ENCODE data around the gene EXOSC7.
"Not testable (repeated sequence)": the region's sequence is repeated elsewhere in the genome, so short reads cannot be mapped to it uniquely, and the experiment has no call there.

EXOSC7 gene

DNA sequence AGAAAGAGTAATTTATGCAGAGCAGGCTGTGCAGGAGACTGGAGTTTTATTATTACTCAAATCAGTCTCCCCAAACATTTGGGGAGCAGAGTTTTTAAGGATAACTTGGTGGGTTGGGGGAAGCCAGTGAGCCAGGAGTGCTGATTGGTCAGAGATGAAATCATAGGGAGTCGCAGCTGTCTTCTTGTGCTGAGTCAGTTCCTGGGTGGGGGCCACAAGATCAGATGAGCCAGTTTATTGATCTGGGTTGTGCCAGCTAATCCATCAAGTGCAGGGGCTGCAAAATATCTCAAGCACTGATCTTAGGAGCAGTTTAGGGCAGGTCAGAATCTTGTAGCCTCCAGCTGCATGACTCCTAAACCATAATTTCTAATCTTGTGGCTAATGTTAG, 77.8 kb downstream of the EXOSC7 start:
- H3K4me3 ChIP-seq (ENCODE audit: low read depth, low read length), result not testable (repeated sequence)

DNA sequence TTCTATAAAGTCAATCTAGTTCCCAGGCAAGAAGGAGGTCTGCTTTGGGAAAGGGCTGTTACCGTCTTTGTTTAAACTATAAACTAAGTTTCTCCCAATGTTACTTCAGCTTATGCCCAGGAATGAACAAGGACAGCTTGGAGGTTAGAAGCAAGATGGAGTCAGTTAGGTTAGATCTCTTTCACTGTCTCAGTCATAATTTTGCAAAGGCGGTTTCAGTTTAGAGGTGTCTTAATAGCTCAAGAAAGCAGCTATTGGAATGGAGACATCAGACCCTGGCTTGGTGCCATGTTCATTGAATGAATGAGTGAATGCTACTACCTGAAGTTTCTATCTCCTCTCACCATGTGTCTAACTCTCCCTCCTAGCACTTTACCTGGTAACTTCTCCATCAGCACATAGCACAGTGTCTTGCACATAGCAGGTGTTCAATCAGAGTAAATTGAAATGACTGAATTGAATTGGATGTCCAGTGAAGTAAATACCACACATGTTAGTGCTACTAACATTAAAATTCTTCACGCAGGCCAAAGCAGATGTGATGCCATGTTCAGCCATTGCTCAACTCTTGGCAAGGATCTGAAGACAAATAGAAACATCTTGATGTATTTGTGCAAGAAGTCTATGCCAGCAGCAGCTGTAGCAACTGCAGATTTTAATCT, 78.3 kb downstream of the EXOSC7 start:
- H3K4me3 ChIP-seq (ENCODE audit: low read depth, low read length), result no peak overlapping the region

DNA sequence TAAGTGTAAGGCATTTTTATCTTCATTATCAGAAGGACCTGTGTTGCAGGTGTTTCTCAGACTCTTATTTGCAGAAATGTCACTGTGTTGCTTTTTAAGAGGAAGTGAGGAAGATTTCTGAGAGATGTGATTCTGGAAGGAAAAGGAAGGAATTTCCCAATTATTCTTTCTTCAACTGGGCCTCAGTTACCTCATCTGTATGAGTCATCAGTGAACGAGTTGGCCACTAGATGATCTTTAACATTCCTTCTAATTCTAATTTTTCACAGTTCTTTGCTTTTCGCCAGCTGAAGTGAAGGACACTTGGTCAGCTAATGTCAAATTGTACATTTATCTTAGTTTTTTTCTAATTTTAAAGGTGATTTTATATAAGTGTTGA, 79.0 kb downstream of the EXOSC7 start:
- H3K4me3 ChIP-seq (ENCODE audit: low read depth, low read length), result no peak overlapping the region

DNA sequence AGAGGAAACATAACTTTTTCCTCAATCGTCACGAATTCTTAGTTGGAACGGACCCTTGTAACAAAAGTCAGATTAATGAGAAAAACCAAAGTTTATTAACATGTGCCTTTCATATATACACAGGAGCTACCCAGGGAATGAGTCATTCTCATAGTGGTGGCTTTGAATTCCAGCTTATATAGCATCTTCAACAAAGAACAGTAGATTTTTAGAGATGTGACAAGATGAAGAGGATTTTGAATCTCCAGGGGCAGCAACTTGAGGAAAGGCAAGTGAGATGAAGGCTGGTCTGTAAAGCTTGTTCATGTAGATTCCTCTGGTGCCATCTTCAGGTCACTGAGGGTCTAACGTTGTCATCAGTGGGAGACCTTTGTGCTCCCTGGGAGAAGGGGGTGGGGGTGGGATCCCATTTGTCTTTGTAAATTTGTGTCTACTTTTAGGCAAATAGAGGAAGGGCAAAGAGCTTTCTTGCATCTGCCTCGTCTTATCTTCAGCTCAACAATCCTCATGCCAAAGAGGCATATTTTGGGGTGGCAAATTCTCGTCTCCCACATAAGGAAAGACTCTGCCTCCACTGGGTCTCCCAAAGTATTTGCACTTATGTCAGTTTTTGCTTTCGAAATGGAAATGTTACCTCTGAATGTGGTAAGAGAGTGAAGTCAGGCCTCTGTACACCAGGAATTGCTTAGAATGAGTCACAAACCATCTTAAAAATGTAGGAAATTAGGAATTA, 79.5 kb downstream of the EXOSC7 start:
- no peak overlapping the region for H3K4me3 ChIP-seq (ENCODE audit: low read depth, low read length)

DNA sequence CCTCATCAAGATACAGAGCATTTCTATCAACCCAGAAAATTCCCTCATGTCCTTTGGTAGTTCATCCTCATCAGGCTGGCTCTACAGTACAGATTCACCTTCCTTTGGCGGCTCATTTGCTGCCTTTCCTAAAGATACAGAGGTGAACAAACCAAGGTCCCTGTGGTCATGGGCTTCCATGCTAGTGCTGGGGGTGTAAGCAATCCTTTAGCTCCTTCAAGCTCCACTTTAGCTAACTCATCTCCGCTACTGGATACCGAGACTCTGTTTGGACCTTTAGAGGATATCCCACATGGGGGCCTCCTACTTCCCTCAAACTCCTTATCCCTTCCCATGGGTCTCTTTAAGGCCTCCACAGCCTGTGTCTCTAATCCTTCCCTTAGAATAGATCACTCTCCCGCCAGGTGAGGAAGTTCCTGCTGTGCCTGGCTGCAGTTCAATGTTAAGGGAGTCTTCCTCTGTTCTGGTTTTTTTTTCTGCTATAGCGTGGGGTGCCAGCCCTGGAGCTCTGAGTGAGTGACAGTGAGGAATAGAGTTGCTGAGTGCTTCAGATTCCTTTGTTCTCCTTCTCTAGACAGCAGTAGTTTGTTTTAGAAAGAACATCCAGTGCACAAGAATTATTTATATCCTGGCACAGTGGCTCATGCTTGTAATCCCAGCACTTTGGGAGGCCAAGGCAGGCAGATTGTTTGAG, 80.7 kb downstream of the EXOSC7 start:
- no peak overlapping the region for H3K4me3 ChIP-seq (ENCODE audit: low read depth, low read length)

DNA sequence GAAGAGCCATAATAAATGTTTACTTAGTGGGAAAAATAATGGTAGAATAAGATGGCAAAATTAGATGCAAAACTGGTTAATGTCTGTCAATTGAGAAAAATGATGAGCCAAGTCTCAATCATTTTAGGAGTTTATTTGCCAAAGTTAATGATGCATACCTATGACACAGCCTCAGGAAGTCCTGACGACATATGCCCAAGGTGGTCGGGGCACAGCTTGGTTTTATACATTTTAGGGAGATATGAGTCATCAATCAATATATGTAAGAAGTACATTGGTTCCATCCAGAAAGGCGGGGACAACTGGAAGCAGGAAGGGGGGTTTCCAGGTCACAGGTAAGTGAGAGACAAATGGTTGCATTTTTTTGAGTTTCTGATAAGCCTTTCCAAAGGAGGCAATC, 81.5 kb downstream of the EXOSC7 start:
- H3K4me3 ChIP-seq (ENCODE audit: low read depth, low read length), result no peak overlapping the region

DNA sequence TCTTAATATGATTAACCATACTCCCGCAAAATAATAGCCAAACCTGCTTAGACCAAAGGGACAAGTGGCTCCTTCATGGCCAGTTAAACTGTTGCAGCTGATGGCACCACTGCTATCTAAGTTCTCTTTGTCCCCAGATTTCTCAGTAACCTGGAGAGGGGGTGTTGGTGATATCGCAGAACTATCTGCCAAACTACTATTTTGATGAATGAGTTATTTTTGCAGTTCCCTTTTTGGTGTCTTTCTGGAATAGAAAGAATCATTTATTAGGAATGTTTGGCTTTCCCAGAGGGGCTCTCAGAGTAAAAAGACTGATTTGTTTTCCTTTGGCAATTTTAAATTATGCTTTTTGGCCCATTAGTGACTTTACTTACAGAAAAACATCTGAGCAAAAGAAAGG, 83.1 kb downstream of the EXOSC7 start:
- H3K4me3 ChIP-seq (ENCODE audit: low read depth, low read length), result no peak overlapping the region

DNA sequence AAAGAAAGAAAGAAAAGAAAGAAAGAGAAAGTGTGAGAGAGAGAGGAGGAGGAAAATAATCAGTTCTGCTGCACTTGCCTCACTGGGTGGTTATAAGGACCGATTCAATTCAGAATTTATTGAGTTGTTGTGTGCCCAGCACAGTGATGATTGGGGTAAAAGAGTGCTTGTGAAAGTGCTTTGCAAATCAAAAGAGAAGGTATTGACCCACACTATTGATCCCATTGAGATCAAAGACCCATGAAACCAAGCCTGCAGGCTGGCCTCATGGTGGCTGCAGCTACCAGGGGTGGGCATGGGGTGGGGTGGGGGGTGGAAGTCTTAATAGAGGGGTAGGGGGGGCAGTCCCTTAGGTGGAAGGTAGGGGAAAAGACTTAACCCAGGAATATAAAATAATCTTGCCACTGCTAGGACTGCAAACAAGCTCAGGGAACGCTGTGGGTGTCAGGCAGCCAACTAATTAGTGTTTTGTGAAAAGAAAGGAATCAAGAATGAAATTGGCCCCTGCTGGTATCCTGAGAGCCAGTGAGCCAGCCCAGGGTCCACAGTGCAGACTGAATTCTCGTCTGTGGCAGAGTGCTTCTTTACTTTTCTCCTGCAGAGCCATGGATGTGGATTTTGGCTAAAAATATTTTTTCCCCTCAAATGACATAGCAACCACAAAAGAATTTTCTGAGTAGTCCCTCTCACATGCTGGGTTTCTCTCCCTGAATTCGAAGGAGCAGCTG, 84.3 kb downstream of the EXOSC7 start:
- H3K4me3 ChIP-seq (ENCODE audit: low read depth, low read length), result no peak overlapping the region

Measured in iPS-11a (cell line).